HG03460 (cell line): Measurements from ENCODE around the gene SSTR3.

Experiments
- ATAC-seq: cut with Tn5 transposase; IDR thresholded peaks from one replicate; pipeline ENCODE4 v1.9.1; 2021; ENCODE audit not compliant: unreplicated experiment

SSTR3 gene

DNA sequence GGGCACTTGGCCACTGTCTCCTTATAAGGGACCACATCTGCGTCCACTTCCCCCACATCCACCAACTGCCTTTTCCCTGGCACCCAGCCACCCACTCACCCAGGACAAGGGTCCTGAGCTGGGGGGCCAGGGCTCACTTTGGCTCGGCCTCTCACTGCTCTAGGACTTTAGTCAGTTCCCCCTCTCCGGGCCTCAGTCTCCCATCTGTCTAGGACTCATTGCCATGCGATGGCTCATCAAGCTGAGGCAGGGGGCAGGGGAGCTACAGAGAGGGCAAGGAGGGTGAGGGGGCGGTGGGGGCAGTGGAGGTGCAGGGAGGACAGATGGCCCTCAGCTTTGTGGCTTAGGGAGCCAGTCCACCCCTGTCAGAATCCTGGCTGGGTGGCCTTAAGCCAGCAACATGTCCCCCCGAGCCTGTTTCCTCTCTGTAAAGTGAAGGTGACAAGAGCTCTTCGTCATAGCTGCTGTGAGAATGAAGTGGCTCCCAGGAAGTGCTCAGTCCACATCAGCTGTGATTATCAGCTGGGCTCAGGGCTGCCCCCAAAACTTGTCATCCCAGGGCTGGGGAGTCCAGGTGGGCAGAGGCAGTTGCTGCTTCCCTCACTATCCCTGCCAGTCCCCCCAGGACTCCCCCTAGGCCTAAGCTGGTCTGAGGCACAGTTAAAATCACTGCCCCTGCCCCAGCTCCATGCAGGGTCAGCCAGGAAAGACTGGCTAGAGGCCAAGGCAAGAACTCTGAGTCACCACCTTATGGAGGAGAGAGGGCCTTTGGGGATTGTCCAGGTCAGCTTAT lies 16.9 kb upstream of the SSTR3 start:
- no peak for ATAC-seq

GRCh38 chr22:37228106-37229011 lies 16.1 kb upstream of the SSTR3 start:
- no peak for ATAC-seq

DNA sequence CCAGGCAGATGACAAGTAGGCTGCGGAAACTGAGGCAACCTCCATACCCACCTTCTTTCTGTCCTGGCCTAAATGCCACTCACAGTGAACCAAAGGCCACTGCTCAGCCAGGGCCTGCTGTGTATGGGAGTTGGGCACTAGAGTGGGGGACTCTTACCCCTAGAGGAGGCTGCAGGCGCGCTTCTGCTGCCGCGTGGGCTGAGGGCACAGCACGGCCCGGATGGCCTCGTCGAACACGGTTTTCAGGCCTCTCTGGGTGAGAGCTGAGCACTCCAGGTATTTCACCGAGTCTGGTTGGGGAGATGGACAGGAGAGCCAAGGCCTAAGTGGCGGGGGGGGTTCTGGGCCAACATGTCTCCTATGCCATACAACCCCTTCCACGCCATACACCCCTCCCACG lies 14.2 kb upstream of the SSTR3 start:
- no peak for ATAC-seq

- no peak for ATAC-seq
Observed at GRCh38 chr22:37226087-37226486, 13.8 kb upstream of the SSTR3 start.

DNA sequence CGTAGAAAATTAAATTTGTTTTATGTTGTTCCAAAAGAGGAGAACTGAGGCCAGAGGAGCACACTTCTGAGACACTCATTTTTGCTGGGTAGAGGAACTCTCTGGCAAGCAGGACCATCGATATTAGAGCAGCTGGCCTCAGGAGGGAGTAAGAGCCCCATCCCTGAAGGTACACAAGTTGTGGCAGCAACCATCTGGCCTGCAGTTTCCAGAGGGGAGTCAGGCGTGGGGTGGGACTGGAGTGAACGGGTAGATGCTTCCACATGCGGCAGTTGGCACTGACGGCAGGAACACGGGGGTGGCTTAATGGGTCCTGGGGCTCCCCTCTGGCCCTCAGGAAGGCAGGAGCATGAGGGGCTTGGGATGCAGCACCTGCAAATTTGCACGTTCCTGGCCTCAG lies 13.2 kb upstream of the SSTR3 start:
- ATAC-seq, result no peak

DNA sequence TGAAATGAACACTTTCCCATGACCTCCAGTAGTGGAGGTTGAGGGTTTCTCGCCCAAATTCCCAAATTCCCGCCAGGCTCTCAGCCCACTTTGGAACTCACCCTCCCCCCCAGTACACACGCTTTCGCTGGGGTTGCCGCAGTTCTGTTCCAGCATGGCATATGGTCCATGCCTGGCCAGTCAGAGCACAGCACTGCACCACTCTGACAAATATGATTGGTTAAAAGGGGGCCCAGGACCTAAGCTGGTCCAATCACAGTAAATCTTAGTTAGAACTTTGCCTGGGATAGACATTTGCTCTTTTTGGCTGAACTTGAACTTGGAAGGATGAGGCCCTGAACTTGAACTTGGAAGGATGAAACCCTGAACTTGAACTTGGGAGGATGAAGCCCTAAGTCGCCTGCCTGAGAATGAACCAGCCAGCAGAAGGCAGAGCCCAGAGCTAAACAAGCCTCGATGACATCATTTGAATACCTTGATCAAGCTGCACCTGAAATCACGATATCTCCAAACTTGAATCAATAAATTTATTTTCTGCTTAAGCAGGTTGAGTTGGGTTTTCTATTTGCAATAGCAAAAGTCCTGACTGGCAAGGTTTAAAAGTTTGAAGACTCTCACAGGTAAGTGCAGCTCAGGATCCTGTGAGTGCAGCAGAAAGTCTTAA lies 12.6 kb upstream of the SSTR3 start:
- ATAC-seq, result no peak

- no peak for ATAC-seq
Observed at GRCh38 chr22:37223965-37224551, 11.8 kb upstream of the SSTR3 start.

GRCh38 chr22:37222440-37222971 lies 10.2 kb upstream of the SSTR3 start:
- ATAC-seq, result no peak

DNA sequence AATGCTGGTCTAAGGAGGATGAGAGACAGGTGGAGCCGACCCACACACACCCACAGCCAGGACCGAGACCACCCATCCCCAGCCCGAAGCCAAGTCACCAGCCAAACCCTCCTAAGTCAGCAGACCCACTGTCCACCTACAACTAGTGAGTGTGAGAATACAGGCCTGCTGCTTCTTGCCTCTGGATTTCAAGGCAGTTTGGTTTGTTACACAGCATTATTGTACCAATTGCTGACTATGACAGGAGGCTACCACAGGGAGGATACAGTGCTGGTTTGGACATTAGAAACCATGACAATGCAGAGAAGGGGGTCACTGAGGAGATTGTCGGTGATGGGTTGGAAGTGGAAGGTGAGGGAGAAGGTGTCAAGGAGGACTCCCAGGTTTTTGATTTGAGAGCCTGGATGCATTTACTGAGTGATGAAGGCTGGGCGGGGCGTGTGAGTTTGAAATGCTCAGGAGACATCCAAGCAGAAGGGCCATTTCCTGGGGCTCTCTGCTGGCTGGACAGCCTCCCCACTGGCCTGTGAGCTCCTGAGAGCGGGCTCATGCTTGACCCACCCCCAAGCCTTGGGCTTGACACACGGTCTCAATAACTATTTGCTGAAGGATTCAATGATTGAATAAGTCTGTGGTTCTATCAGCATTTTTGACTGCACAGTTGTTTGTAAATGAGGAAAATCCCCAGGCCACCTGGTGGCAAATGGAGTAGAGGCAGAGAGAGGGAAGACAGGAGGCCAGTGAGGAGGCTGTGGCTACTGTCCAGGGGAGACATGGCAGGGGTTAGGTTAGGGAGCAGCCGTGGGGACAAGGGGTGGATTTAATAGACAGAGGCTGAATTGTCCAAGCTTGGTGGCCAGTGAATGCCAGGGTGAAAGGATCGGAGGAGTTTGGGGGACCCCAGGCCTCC lies 9.4 kb upstream of the SSTR3 start:
- ATAC-seq, result no peak

GRCh38 chr22:37220543-37220981 lies 8.3 kb upstream of the SSTR3 start:
- no peak for ATAC-seq

DNA sequence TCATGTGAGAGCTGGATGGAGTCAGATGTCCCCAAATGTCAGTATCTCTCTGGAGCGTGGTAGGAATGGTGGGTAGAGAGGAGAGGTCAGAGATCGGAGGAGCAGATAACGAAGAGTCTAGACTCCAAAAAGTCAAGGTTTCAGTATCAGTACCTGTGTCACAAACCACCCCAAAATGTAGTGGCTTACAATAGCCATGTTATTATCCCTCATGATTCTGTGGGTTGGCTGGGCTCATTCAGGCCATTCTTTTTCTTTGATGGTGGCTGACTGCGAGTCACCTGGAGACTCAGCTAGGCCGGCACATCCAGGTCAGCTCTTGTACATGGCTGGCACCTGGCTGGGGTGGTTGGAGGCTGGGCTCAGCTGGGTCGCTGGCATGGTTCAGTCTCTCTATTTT lies 7.3 kb upstream of the SSTR3 start:
- ATAC-seq, result peak; percentile 23

DNA sequence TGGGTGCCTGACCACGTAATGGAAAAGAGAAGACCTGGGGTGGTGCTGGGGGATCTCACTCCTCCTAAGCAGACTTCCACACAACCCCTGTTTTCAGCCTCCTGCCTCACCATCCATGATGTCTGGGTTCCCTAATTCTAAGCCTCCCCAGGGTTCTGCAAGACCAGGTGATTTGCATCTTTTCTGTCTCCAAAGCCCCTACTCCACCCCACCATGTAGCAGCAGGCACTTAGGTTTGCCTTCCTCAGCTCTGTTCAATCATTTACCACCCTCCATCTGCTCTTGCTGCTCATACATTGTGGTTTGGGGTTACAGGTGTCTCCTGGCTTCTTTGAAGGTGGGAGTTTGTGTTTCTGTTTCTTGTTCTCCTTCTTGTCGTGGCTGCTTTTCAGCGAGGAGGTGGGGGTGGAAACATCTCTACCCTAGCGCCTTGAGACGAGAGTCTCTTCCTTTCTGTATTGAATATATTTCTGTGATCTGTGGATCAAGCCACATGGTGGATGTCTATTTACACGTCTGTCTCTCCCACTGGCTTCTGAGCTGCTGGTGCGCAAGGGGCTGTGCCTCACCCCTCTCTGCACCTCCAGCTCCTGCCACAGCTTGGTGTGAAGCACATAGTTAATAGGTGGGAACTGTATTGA lies 6.6 kb upstream of the SSTR3 start:
- peak; percentile 76 for ATAC-seq

DNA sequence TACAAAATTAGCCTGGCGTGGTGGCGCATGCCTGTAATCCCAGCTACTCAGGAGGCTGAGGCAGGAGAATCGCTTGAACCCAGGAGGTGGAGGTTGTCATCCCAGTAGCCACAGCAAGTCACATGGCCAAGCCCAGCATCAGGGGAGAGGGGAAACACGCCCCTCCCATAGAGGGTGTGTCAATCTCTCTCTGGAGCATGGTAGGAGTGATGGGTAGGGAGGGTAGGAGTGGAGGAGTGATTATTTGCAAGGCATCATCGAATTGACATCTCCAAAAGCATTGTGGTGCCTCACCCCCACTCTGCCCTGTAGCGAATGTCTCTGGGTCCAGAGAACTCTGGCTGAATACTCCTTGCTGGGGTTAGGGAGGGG lies 6.1 kb upstream of the SSTR3 start:
- no peak for ATAC-seq

DNA sequence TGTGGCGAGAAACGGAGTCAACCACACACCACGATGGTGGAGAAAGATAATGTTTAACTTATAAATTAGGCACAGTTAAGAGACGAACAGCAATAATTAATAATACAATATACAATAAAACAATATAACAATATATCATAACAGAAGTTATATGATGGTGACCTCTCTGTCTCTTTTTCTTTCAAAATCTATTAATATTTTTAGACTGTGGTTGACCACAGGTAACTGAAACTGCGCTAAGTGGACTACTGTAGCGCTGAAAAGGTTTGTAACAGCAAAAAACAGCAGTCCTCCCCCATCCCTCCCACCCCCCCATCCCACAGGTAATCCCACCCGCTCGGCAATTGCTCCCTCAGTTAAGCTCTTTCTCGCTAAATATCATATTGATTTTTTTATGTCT lies 3.6 kb upstream of the SSTR3 start:
- ATAC-seq, result no peak

DNA sequence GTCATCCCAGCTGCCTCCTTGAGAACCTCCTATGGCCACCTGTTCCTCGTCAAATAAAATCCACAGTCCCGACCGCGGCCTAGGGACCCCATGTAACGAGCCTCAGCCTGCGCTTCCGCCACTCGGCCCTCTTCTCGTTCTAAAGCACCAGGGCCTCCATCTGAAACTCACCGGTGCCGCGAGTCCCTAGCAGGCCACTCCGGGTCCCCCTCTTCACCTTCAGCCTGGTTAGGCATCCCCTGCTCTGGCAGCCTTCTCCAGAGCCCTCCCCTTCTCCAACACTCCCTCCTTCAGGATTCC lies 2.4 kb upstream of the SSTR3 start:
- no peak for ATAC-seq

- ATAC-seq, result no peak
Observed at GRCh38 chr22:37213941-37214730, 1.9 kb upstream of the SSTR3 start.

DNA sequence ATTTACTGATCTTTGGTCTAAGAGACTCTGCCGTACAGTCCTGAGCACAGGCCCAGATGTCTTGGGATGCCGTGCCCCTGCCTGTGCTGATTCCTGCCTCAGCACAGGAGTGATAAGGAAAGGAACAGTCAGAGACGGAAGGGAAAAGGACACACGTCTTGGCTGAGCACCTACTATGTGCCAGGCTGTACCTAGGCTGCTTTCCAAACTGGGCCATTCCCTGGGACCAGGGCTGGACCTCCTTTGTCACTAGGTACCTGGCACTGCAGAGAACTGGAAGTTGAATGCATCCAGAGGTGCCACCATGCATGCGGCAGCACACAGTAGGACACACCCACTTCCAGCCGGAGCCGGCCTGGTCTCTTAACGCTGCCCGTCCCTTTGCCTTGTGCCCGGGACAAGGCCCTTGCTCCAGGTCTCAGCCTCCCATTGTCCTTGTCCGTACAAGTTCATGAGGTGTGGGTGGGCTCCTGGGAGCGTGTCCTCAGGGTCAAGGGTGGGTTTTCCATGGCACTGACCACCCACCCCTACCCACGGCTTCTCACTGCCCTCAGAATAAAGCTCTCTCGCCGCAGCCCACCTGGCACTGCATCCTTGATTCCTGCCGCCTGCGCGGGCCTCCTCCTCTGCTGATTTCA lies 1.1 kb upstream of the SSTR3 start:
- ATAC-seq, result no peak

GRCh38 chr22:37211866-37212173 lies 457 bp downstream of the SSTR3 start:
- no peak for ATAC-seq
